GM19193 (cell line): ENCODE data around the gene IZUMO1R.

ENCODE experiments used
- POLR2A ChIP-seq: IDR thresholded peaks from 4 replicates; pipeline ENCODE4 v1.6.1; 2011; ENCODE audit not compliant: insufficient read depth, insufficient read length; ENCODE audit errors: extremely low read depth

Gene IZUMO1R

DNA sequence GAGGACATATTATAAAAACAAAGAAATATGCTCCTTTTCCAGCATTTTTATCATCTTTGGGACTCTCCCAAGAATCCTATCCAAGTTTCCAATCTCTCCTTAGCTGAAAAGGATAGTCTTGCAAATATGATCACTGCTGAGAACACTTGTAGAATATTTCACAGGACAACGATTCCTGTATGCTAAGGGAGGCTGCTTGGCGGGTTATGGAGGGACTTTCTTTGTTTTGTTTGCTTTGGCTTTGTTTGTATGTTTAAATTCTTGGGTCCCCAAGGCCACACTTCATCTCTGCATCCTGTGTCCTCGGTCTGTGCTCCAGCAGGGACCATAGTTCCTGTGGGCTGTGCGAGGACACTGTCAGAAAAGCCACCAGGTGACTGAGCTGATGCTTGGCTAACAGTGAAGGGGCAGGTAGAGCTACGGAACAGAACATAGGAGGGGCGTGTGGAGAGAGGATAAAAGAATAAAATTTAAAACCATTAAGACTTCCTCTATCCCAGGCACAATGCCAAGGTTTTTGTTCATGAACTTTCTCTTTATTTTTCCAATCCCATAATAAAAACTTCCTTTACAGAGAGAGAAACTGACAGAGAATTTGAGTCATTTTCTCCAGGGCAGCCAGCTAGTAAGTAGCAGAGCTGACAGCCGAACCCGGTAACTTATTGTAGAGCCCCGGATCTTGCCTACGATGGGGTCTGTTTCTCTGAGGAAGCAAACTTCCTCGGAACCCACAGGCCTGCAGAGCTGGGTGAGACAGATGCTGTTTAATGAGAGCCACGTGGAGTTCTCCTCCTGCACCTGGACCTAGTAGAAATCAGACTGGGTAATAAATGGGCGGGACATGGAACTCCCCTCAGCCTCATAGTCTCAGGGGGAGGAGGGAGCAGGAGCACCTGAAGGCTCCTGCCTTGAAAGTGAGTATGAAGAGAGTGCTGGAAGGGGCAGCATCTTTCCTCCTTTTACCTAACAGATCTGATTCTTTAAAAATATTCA is at the start of gene IZUMO1R:
TSS of gene IZUMO1R (plus strand) at position 615 of the 993 bp plus-strand sequence. CDS start 1,057 bp downstream, outside the sequence.
- no peak for TF ChIP-seq POLR2A

DNA sequence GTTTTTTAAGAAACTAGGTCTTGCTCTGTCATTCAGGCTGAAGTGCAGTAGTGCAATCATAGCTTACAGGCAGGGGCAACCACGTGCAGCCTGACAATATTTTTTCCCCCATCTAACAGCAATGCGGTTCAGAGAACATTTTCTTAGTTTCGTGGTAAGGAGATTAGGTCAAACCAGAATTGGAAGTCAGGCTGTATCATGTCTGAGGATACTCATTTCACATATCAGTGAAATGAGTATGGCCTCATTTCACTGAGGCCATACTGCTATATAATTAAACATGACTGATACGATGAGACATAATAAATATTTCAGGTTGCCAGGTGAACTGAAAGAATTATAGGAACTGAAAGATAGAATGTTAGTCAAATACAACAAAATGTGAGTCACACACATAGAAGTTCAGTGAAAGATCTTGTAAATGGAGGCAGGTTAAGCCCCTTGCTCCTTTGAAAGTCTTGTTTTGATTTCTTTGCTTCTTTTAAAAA is 32.5 kb upstream of the IZUMO1R start:
- TF ChIP-seq POLR2A, result no peak

- TF ChIP-seq POLR2A, result no peak
These were observed 31.6 kb upstream of the IZUMO1R start for GRCh38 chr11:94272738-94273313.

- no peak for TF ChIP-seq POLR2A
These were observed 28.4 kb upstream of the IZUMO1R start for GRCh38 chr11:94275961-94276360.

- no peak for TF ChIP-seq POLR2A
These were observed 27.4 kb upstream of the IZUMO1R start for GRCh38 chr11:94276943-94277342.

DNA sequence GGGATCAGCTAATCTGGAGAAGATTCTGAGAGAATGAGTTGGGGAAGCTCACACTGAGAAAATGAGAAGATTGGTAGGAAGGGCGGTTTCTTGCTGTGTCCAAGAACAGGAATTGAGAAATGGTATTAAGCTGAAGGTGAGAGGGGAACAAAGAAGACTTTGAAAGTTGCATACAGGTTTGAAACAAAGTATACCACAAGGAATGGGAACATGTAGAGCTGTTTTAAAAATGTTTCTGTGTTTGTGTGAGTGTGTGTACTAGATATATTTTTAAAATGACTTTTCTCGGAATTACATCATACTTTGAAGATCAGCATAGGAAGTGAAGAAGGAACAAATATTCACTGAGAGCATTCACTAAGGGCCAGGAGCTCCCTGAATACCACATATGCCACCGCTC is 24.4 kb upstream of the IZUMO1R start:
- no peak for TF ChIP-seq POLR2A

GRCh38 chr11:94281324-94281723 is 23.1 kb upstream of the IZUMO1R start:
- TF ChIP-seq POLR2A, result no peak

- TF ChIP-seq POLR2A, result no peak
These were observed 20.7 kb upstream of the IZUMO1R start for GRCh38 chr11:94283678-94284077.

DNA sequence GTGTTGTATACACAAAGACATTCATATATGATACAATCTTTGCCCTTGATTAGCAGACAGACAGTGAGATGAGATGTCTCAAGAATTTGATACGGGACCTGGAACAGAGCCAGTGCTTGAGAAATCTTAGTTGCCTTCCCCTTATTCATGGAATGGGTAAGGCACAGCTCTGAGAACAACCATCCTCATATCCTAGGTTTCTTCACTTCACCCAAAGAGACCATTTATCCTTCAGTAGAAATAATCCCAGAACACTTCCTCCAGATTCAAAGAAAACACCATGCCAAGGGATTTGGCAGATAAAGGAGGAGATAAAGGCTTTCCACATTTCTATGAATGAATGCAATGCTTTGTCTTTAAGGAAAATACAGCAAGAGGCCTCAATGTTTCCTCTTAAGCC is 8.8 kb upstream of the IZUMO1R start:
- TF ChIP-seq POLR2A, result no peak

DNA sequence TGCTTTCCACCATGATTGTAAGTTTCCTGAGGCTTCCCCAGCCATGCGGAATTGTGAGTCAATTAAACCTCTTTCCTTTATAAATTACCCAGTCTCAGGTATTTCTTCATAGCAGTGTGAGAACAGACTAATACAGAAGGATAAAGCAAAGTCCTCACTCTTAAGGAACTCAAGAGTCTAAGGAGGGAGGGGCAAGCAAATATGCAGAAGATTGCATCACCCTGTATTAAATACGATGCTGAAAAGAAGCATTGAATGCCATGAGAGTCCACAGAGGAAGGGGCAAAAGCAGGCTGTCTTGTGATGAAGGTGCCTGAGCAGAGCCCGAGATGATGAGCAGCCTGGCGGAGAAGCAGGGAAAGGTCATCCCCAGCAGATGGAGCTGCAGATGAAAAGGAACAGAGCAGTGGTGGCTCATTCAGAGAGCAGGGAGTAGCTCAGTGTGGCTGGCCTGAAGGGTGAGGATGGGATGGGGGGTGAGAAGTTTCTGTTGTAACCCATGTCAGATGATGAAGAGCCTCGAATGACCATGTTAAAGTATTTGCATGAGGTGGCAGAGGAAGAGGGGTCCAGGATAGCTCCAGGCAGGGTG is 6.3 kb upstream of the IZUMO1R start:
- TF ChIP-seq POLR2A, result no peak

DNA sequence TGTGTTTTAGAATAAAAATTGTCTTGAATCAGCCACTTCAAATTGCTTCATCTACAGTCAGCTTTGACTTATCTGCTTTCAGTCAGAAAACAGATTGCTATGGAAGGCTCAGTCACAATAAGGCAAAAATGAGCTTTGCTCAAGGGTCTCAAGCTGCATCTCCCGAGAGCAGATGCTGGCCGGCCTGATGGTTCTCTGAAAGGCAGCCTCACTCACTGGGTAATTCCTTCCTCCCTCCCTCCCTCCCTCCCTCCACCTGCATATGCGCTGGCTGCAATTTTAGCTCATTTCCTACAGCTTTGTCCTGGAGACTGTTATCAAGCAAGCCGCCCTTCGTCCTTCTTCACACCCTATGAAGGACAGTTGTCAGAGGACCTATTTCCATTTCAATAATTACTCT is 1.6 kb upstream of the IZUMO1R start:
- TF ChIP-seq POLR2A, result no peak

DNA sequence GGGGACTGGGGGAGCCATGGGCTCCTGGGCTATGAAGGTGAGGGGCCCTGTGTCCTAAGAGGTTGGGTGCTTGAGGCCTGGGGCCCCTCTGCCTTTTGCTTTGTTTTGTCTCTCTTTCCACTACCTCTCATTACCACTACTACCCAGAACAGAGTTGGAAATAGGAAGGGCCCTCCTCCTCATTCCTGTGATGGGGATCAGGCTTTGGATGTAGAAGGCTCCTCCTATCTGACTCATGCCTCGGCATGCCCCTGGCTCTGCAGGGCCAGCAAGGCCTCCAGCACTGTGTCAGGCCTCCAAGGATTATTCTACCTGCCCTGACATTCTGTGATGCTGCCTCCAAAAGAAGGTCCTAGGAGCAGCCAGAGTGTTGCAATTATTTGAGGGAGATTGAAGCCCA is 766 bp downstream of the IZUMO1R start:
- no peak for TF ChIP-seq POLR2A

DNA sequence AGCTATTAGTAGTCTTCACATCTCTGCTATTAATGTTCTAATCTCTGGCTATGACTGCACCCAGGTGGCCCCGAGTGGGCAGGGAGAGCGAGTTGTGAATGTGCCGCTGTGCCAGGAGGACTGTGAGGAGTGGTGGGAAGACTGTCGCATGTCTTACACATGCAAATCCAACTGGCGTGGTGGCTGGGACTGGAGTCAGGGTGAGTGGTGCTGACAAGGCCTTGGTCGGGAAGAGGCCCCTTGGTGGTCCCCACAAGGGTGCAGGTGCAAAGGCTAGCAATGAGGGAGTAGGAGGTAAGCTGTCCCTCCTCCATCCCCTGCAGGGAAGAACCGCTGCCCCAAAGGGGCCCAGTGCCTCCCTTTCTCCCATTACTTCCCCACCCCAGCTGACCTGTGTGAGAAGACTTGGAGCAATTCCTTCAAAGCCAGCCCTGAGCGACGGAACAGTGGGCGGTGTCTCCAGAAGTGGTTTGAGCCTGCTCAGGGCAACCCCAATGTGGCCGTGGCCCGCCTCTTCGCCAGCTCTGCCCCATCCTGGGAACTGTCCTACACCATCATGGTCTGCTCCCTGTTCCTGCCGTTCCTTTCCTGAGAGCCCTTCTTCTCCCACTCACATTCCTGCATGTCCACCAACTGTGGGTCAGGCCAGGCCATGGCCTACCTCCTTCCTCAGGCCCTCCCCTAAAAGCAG is 2.9 kb downstream of the IZUMO1R start:
- TF ChIP-seq POLR2A, result no peak

GRCh38 chr11:94308024-94308423 is 3.6 kb downstream of the IZUMO1R start:
- TF ChIP-seq POLR2A, result no peak

DNA sequence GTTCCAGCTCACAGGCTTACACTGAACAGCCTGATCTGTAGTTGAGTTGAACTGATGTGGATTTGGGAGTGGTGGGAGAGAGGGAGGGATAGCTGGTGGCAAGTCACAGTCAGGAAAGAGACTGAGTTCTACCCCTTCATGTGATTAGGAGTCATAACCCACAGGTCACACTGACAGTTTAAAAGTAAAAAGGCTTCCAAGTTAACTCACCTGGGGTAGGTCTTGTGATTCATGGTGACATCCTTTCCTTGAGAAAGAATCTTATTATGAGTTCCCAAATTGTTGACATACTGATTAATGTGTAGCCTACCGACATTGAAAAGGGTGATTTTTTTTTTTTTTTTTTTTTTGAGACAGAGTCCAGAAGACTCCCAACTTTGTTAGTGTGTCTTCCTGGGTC is 5.4 kb downstream of the IZUMO1R start:
- no peak for TF ChIP-seq POLR2A
